COR-L47 (cell line): Measurements from ENCODE around the gene RRBP1.

Source experiments
- DNase-seq: peaks from one replicate; lab custom pipeline; 2025; lab: John Stamatoyannopoulos, UW

RRBP1 gene

DNA sequence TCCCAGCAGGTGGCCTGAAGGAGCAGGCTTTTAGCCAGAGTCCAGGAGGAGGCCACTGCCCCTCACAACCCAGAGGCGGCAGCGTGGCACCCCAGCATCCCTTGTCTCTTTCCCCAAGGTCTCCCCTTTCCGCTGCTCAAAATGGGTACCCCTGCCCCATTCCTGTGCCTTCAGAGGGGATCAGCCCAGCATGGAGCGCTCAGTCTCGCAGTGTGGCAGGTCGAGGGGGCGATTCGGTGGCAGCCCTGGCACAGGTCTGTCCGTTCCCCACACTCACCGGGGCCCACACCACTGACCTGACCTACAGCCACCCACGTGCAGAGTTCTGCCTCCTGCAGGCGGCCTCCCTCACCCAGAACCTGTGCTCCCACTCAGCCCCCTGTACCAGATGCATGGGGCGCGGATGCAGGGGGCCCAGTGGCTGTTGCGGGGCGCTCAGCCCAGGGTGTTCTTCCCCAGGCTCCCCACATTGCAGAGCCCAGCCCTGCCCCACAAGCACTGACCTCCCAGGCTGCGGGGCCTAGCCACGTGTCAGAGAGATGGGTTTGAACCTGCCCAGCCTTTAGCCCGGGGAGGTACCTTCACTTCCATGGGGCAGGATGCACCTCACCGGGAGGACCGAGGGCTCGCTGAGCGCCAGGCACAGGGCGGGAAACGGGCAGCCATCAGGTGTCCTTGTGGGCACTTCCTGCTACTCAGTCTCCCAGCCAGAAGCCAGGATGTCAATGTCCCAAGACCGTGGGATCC, 70.3 kb downstream of the RRBP1 start:
- DNase-seq, result no peak

DNA sequence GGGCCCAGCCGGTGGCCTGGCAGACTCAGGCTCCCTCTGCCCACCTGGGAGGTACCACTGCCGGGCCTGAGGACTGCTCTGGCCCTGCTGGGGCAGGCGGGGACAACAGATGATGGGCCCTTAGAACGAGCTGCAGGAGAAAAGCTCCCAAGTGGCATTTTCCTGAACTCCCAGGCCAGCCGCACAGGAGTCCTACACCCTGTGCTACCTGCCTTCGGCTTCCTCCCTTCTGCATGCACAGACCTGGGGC, 70.8 kb downstream of the RRBP1 start:
- DNase-seq, result no peak

DNA sequence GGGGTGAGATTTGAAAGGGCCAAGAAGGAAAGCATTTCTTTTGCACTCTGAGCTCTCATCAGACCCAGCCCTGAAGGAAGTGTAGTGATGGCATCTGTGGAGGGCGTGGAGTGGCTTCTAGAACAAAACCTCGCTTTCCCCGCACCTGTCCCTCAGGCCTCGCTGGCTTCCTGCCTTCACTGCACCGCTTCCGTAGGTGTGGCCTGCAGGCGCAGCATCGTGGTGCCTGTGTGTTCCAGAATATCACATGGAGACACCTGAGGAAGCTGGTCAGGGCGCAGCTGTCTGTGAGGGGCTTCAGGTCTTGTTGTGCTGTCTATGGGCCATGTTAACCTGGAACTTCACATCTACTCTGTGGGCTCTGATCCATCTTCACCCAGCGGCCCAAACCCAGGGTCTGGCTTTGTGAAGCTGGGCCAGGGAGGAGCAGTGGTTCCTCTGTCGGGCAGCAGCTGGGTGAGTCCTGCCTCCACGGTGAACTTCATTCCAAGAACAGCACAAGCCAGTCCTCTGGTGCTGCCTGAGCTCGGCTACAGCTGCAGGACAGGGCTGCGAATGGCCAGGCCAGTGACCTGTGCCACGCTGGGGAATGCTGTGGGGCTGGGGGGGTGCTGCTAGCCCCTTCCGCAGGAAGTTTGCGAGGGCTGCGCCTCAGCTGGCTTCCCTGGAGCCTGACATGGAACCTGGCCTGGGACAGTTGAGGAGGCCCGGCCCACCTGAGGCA, 71.3 kb downstream of the RRBP1 start:
- no peak for DNase-seq

DNA sequence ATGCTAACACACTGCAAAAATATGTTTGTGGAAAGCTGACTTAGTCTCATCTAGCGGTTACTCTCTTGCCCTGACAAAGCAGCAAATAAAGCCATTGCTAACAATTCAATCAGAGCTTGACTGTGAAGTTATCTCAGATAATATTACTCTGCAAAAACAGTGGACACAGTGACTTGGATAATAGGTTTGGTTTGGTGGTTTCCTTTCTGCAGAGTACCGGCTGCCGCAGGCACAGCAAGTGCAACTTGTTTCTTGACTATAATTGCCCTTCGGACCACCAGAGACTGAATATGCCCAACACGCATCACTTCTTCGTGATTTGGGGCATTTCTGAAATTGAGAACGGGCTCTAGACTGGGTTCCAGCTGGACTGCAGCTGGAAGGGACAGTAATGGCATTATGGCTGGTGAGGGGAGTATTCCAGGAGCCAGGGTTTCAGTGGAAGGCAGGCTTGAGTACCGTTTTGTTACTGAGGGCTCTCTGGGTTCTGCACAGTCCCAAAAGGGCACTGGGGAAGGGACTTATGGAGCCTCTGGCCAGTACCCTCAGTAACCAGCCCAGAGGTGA, 72.1 kb downstream of the RRBP1 start:
- DNase-seq, result no peak

DNA sequence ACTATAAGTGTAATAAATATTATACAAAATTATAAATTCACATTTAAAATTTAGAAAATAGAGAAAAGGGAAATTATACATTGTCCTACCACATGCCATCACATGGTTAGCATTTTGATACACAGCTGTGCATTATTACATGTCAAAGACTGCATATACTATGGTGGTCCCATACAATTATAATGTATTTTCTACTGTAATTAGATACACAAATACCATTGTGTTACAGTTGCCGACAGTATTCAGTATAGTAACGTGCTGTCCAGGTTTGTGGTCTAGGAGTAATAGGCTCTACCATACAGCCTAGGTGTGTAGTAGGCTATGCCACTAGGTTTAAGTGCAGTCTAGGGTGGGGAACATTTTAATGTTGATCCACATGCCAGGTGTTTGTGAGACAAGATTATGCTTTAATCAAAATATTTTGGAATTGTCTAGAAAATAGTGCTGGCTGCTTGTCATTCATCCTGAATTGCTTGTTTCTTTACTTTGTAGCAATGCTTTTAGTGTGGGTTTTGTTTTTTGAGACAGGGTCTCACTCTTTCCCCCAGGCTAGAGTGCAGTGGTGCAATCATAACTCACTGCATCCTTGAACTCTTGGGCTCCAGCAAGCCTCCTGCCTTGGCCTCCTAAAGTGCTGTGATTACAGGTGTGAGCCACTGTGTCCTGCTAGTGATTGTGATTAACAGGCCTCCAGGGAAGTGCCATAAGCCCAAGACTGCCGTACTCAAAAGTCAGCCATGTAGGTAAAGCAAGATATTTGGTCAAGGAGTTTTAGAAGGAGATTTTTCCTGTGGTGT, 73.1 kb downstream of the RRBP1 start:
- no peak for DNase-seq

- DNase-seq, result no peak
Observed at GRCh38 chr20:17606001-17606400, 76.0 kb downstream of the RRBP1 start.

GRCh38 chr20:17605131-17605660, 76.8 kb downstream of the RRBP1 start:
- DNase-seq, result no peak

GRCh38 chr20:17602493-17602892, 79.5 kb downstream of the RRBP1 start:
- DNase-seq, result no peak

DNA sequence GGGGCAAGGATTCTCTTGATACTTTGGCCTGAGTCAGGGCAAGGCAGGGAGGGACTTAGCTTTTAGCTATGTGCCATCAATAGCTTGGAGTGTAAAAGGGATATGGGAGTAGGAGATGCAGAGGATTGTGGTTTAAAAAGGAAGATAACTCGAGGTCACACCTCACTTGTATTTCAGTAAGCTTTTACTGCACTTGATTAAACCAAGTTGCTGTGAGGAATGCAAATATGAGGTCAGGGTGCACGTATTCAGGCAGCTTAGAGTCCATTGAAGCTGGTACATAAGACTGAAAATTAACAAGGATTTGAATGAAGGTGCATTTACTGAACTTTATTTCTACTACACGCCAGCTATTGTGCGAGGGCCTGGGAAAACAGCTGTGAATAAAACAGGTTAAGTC, 80.1 kb downstream of the RRBP1 start:
- DNase-seq, result no peak

DNA sequence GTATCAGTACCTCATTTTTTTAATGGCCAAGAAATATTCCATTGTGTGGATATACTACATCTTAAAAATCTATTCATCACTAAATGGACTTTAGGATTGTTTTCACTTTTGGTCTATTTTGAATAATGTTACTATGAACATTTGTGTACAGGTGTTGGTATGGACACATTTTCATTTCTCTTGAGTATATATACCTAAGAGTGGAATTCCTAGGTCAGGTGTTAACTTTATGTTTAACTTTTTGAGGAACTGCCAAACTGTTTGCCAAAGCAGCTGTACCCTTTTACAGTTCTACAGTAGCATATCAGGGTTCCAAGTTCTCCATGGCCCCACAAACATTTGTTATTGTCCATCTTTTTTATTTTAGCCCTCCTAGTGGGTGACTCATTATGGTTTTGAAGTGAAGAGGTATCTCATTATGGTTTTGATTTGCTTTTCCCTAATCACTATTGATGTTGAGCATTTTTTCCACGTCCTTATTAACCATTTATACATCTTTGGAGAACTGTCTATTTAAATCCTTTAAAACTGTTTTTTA, 84.0 kb downstream of the RRBP1 start:
- no peak for DNase-seq

- no peak for DNase-seq
Observed at GRCh38 chr20:17595856-17596255, 86.2 kb downstream of the RRBP1 start.

GRCh38 chr20:17594443-17594842, 87.6 kb downstream of the RRBP1 start:
- DNase-seq, result no peak

DNA sequence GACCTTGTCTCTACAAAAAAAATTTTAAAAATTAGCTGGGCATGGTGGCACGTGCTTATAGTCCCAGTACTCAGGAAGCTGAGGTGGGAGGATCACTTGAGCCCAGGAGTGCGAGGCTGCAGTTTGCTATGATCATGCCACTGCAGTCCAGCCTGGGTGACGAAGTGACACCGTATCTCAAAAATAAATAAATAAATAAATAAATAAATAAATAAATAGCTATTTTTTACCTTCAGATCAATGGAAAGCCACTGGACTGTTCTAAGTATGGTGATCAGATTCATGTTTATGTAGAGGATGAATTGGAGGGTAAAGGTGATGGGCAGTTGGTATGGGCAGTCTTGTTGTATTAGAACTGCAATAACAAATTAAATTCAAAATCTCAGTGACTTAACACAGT, 88.1 kb downstream of the RRBP1 start:
- no peak for DNase-seq

DNA sequence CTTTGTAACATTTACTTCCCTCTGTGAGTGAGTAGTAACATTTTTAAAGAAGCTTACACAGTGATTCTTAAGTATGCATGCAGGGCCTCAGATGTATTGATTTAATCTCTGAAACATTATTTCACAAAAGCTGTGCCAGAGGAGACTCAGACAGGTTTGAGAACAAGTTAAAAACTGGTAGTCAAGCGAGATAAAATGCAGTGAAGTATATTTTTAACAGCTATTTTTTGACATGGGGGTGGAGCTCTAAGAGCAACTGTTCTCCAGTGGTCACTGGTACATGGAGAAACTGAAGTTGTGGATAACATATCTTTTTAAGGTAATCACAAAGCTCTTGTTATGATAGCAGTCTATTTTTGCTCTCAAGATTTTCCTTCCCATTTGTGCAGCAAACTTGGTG, 91.8 kb downstream of the RRBP1 start:
- no peak for DNase-seq

GRCh38 chr20:17589161-17589834, 92.7 kb downstream of the RRBP1 start:
- DNase-seq, result no peak

- DNase-seq, result no peak
Observed at GRCh38 chr20:17587824-17588223, 94.2 kb downstream of the RRBP1 start.

- no peak for DNase-seq
Observed at GRCh38 chr20:17587148-17587547, 94.9 kb downstream of the RRBP1 start.

DNA sequence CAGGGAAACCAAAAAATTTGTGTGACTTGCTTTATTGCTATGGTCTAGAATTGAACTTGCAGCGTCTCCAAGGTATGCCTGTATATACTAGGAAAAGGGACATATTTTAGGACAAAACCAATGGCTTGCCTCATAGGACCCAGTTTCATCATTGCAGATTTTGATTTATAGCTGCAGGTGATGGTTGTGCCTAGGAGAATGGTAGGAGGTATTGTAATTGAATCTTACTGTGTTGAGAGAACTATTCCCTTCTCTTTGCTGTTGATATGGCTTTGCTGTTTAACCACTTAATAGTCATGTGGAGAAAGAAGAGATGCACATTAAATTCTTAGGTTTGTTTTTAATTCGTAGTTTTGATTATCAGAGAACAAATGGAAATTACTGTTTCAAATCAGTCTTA, 95.8 kb downstream of the RRBP1 start:
- no peak for DNase-seq

- DNase-seq, result no peak
Observed at GRCh38 chr20:17584689-17585088, 97.4 kb downstream of the RRBP1 start.

DNA sequence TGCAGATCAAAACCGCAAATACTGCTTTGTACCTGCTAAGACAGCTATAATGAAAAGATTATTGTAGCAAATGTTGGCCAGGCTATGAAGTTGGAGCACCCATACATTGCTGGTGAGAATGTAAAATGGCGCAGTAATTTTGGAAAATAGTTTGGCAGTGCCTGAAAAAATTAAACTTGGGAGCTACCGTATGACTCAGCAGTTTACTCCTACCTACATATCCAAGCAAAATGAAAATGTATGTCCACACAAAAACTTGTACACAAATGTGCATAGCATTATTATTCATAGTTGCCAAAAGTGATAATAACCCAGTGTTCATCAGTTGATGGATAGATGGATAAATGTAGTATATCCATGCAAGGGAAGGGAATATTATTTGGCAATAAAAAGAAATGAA, 98.9 kb downstream of the RRBP1 start:
- no peak for DNase-seq

- DNase-seq, result no peak
Observed at GRCh38 chr20:17580895-17581294, 101.1 kb downstream of the RRBP1 start.
